ENCODE data around the gene LRP5. TPM values are rescaled to one million over a fixed set of nuclear protein-coding genes. Genes with fewer than 3 reads are reported as not detected.

LRP5 gene
- polyA plus RNA-seq, 3 donors from 2014 or later = 0.03 to 1.2 (median 0.66) TPM

DNA sequence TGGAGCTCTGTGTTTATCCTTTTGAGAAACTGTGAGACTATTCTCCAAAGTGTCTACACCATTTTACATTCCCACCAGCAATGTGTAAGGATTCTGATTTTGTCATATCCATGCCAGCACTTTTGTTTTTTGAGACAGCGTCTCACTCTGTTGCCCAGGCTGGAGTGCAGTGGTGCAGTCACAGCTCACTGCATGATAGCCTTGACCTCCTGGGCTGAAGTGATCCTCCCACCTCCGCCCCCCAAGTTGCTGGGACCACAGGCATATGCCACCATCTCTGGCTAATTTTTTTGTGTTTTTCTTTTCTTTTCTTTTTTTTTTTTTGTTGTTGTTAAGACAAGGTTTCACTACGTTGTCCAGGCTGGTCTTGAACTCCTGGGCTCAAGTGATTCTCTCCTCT lies 183.5 kb downstream of the LRP5 start:
- peaks cover 85 to 89% of the 10 kb centered on the region in 2 donors for H3K4me1 Mint-ChIP-seq
- peaks cover 0 to 1% (median 0%) of the 10 kb centered on the region in 3 donors for H3K27me3 Mint-ChIP-seq (ENCODE audit: low read depth in 3 of 3)
- H3K36me3 Mint-ChIP-seq = no peaks in the 10 kb centered on the region
- peak overlapping the region in 3 of 5 donors; percentile 15 to 32 (median 21) for H3K4me3 Mint-ChIP-seq
- peak overlapping the region; percentile 0 to 65 (median 32) for H3K27ac Mint-ChIP-seq
- no peaks in the 10 kb centered on the region for H3K9me3 Mint-ChIP-seq
- no peak for DNase-seq

DNA sequence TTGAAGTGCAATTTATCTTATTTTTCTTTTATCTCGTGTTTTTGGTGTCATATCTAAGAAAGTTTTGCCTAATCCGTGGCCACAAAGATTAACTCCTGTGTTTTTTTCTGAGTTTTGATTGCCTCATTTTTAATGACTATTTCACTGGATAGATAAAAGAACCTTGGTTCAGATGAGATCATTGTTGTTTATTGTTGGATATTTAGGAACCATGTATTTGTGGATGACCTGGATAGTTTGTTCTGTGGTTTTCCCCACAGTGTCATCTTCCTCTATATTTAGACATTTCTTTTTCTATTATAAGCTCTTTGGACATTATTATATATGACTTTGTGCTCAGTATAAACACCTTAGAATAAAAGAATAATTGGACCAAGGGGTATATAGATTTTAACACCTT lies 185.4 kb downstream of the LRP5 start:
- Mint-ChIP-seq H3K27me3 (ENCODE audit: low read depth in 3 of 3) (peaks cover 0 to 1% (median 0%) of the 10 kb centered on the region in 3 donors), H3K4me1 (peaks cover 84 to 89% of the 10 kb centered on the region in 2 donors), H3K4me3 (peak overlapping the region in 1 of 5 donors; percentile 59), H3K9me3 (no peaks in the 10 kb centered on the region), H3K36me3 (no peaks in the 10 kb centered on the region), H3K27ac (no peak overlapping the region)
- no peak for DNase-seq

DNA sequence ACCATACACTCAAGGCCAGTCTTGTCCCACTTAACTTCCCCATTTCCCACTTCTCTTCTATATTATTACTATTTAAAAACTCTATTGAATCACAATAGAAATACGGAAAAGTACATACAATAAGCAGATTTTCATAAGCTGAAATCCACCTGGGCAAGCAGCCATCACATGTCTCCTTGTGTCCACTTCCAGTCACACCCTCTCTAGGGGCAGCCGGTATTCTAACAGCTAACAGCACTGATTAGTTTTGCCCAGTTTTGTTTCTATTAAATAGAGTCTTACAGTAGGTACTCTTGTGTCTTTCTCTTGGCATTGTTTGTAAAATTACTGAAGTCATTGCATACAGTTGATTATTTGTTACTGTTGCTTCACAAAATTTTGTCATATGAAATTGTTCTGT lies 185.9 kb downstream of the LRP5 start:
- H3K4me3 Mint-ChIP-seq = peak overlapping the region in 1 of 5 donors; percentile 59
- no peak for DNase-seq
- H3K4me1 Mint-ChIP-seq = peaks cover 82 to 89% of the 10 kb centered on the region in 2 donors
- H3K27ac Mint-ChIP-seq = peak overlapping the region in 2 of 6 donors; percentile 6 to 29
- H3K36me3 Mint-ChIP-seq = no peaks in the 10 kb centered on the region
- no peaks in the 10 kb centered on the region for H3K9me3 Mint-ChIP-seq
- peaks cover 0 to 1% (median 0%) of the 10 kb centered on the region in 3 donors for H3K27me3 Mint-ChIP-seq (ENCODE audit: low read depth in 3 of 3)

Other genes with a start within 250 kb of the LRP5 start
- 1 to 10 TPM; 2.7 to 7.5 (median 4.9) TPM for gene CHKA, start 191.2 kb upstream of the LRP5 start, polyA plus RNA-seq
- gene KMT5B, start 99.3 kb upstream of the LRP5 start, polyA plus RNA-seq = 10 to 100 TPM; 23.9 to 58.5 (median 30.0) TPM
- gene C11orf24, start 40.6 kb upstream of the LRP5 start, polyA plus RNA-seq = 10 to 100 TPM; 10.4 to 27.1 (median 12.6) TPM
- gene PPP6R3, start 148.2 kb downstream of the LRP5 start, polyA plus RNA-seq = 10 to 100 TPM; 18.2 to 48.4 (median 29.8) TPM

Data from immature natural killer cell (primary cell).